M059J (cell line): Measurements from ENCODE around the gene TSPAN4. TPM values are rescaled to one million over a fixed set of nuclear protein-coding genes. Genes with fewer than 3 reads are reported as not detected.

Experiments
- DNase-seq: peaks from one replicate; pipeline ENCODE4 v3.0.0-alpha.2; 2012; ENCODE audit warnings: low read depth
- total RNA-seq: library from RNA; depleted of rRNA; stranded (reverse); fragments of >200 nt; shearing (Covaris generic); gene quantifications from 2 replicates; pipeline ENCODE4 v1.2.3, GENCODE V29; 2014

Gene TSPAN4
- total RNA-seq, 1 experiment from 2014 or later: 240 TPM

GRCh38 chr11:823441-824291 is 19.0 kb upstream of the TSPAN4 start:
- no peak for DNase-seq

GRCh38 chr11:824292-824880 is 18.3 kb upstream of the TSPAN4 start:
- DNase-seq: no peak

GRCh38 chr11:824942-825341 is 17.7 kb upstream of the TSPAN4 start:
- peak; percentile 4 for DNase-seq

GRCh38 chr11:825366-826226 is 17.1 kb upstream of the TSPAN4 start:
- peak; percentile 9 for DNase-seq

GRCh38 chr11:826227-826621 is 16.4 kb upstream of the TSPAN4 start:
- DNase-seq: no peak

GRCh38 chr11:826836-827145 is 15.9 kb upstream of the TSPAN4 start:
- no peak for DNase-seq

GRCh38 chr11:827146-827896 is 15.3 kb upstream of the TSPAN4 start:
- DNase-seq: no peak

- no peak for DNase-seq
Observed at GRCh38 chr11:827897-828192, 14.8 kb upstream of the TSPAN4 start, which contains the start of gene CRACR2B. Gene CRACR2B (plus strand): TSS chr11:827919. CDS start chr11:828608, 689 bp downstream.

GRCh38 chr11:828506-829175 is 14.0 kb upstream of the TSPAN4 start:
- DNase-seq: no peak

GRCh38 chr11:829176-829846 is 13.3 kb upstream of the TSPAN4 start:
- peak; percentile 91 for DNase-seq

- no peak for DNase-seq
Observed at GRCh38 chr11:829847-830294, 12.8 kb upstream of the TSPAN4 start.

- peak; percentile 79 for DNase-seq
Observed at GRCh38 chr11:830295-831117, 12.1 kb upstream of the TSPAN4 start.

- DNase-seq: peak; percentile 75
Observed at GRCh38 chr11:831118-831864, 11.4 kb upstream of the TSPAN4 start.

GRCh38 chr11:831961-832528 is 10.6 kb upstream of the TSPAN4 start:
- no peak for DNase-seq

GRCh38 chr11:832529-833113 is 10.0 kb upstream of the TSPAN4 start, which contains the start of gene CD151:
Gene CD151 (plus strand): TSS chr11:832952. CDS start chr11:836070, 3,118 bp downstream.
- DNase-seq: peak; percentile 62

- peak; percentile 62 for DNase-seq
Observed at GRCh38 chr11:833114-833791, 9.4 kb upstream of the TSPAN4 start.

- DNase-seq: no peak
Observed at GRCh38 chr11:833849-834311, 8.8 kb upstream of the TSPAN4 start.
